Measurements from ENCODE around the gene CACFD1. TPM values are rescaled to one million over a fixed set of nuclear protein-coding genes. Genes with fewer than 3 reads are reported as not detected.

The CACFD1 gene
- total and polyA plus RNA-seq, 7 experiments from 2014 or later, result 0.56 to 4.7 (median 3.1) TPM

DNA sequence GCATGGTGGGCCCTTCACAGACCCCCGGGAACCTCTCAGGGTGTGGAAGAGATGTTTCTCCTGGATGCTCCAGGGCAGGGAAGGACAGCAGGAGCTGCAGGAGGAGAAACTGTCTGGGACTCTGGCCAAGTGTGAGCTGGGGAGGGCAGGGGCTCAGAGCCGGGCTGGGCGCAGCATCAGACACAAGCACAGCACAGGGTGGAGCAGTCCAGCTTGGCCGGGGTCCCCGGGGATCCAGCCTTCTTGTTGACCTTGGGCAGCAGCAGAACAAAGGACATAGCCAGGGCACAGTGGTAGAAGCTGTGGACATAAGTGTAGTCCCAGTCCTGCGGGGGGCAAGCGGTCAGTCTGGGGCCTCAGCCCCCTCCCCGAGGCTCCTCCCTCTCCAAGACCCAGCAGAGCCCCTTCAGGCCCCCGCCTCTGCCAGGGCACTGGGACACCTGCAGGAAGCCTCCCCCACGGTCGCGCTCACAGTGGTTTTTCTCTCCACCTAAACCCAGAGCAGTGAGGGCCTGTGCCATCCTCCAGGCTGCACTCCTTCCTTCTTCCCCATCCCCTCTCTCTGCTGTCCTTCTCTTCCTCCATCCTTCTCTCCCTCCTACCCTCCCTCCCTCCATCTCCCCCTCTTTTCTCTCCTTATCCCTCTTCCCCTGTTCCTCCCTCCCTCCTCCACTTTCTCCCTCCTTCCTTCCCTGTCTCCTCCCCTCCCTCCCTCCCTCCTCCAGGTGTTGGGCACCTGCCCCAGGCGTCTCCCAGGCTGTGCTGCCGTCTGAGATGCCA, 54.9 kb downstream of the CACFD1 start:
- ATAC-seq, result no peak
- Histone ChIP-seq H3K27me3 (ENCODE audit: control insufficient read depth in 2 of 2, insufficient read depth in 2 of 2, low read length in 2 of 2) (no peaks in the 10 kb centered on the region), H3K4me1 (ENCODE audit: control insufficient read depth in 2 of 2, insufficient read depth in 2 of 2, low read length in 2 of 2) (peaks cover 0 to 7% of the 10 kb centered on the region in 2 donors), H3K27ac (ENCODE audit: low read depth, low read length) (no peak overlapping the region), H3K36me3 (ENCODE audit: control insufficient read depth in 2 of 3, insufficient read depth in 3 of 3, low read length in 3 of 3) (no peaks in the 10 kb centered on the region), H3K9me3 (ENCODE audit: control insufficient read depth in 2 of 3, low read length in 3 of 3) (no peaks in the 10 kb centered on the region), H3K4me3 (ENCODE audit: low read length) (no peak overlapping the region)
- H3K4me1 Mint-ChIP-seq, result peaks cover 1 to 12% (median 7%) of the 10 kb centered on the region in 7 donors
- no peak overlapping the region for H3K27ac Mint-ChIP-seq
- H3K27me3 Mint-ChIP-seq, result peaks cover 0 to under 1% (median 0%) of the 10 kb centered on the region in 5 donors
- H3K36me3 Mint-ChIP-seq, result no peaks in the 10 kb centered on the region
- DNase-seq, result no peak
- no peaks in the 10 kb centered on the region for H3K9me3 Mint-ChIP-seq
- no peak overlapping the region for H3K4me3 Mint-ChIP-seq
- intact Hi-C loops (cut with micrococcal nuclease), result no loop called here
- POLR2A ChIA-PET, result no interaction called here
- CTCF ChIA-PET, result no interaction called here

DNA sequence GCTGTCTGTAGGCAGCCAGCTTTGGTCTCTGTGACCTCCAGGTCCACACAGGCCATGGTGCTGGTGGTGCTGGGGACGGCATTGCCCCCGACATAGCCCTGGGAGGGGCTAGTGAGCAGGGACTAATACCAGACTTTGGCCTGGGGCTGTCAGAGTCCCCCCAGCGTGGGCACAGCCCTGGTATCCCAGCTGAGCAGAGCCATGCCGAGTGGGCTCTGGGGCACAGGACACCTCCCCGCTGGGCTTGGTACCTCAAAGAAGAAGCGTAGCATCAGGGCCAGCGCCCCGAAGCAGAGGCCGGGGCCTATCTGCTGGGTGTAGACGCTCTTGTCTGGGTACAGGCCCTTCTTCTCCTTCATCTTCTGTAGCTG, 55.4 kb downstream of the CACFD1 start:
- Mint-ChIP-seq H3K27ac (no peak overlapping the region), H3K27me3 (no peaks in the 10 kb centered on the region), H3K4me3 (no peak overlapping the region), H3K36me3 (no peaks in the 10 kb centered on the region), H3K4me1 (peaks cover 0 to 7% (median 2%) of the 10 kb centered on the region in 7 donors), H3K9me3 (no peaks in the 10 kb centered on the region)
- Histone ChIP-seq H3K9me3 (ENCODE audit: control insufficient read depth in 2 of 3, low read length in 3 of 3) (no peaks in the 10 kb centered on the region), H3K4me1 (ENCODE audit: control insufficient read depth in 2 of 2, insufficient read depth in 2 of 2, low read length in 2 of 2) (peaks cover 0 to 1% of the 10 kb centered on the region in 2 donors), H3K27me3 (ENCODE audit: control insufficient read depth in 2 of 2, insufficient read depth in 2 of 2, low read length in 2 of 2) (no peaks in the 10 kb centered on the region), H3K4me3 (ENCODE audit: low read length) (no peak overlapping the region), H3K36me3 (ENCODE audit: control insufficient read depth in 2 of 3, insufficient read depth in 3 of 3, low read length in 3 of 3) (no peaks in the 10 kb centered on the region), H3K27ac (ENCODE audit: low read depth, low read length) (no peak overlapping the region)
- intact Hi-C loops (cut with micrococcal nuclease), result no loop called here
- DNase-seq (no peak), ATAC-seq (no peak)
- ChIA-PET POLR2A (interaction anchor here (0.6 kb wide), 1 partner anchor 1109 kb away, joined by 3 read pairs; no protein-coding TSS in a partner anchor), CTCF (no interaction called here)

DNA sequence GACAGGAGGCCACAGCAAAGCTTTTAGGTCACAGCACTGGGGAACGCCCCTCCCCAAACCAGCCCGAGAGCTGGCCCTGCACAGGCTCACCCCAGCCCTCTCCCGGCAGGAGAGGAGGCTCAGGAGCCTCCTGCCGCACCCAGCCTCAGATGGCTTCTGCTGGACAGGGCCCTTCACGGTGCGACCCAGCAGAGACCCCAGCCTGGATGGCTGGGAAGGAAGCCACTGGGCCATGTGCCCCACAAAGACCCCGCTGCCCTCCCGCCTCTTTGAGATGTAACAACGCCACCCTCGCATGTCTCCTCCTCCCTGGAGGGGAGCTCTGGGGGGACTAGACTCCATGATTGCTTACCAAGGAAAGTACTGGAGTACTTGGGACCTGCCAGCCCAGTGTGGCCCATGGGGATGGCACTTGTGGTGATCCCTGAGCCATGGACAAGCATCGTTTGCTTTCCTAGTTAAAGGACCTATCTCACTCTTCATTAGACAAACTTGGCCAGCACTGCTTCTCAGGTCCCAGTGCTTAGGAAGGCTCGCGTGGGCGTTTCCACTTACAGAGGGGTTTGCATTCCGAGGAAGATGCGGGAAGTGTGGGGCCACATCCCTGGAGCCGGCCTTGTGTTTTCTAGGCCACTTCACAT, 56.0 kb downstream of the CACFD1 start:
- intact Hi-C loops (cut with micrococcal nuclease), result no loop called here
- H3K27me3 Mint-ChIP-seq, result no peaks in the 10 kb centered on the region
- ATAC-seq (no peak), DNase-seq (no peak)
- Histone ChIP-seq H3K9me3 (ENCODE audit: control insufficient read depth in 2 of 3, low read length in 3 of 3) (no peaks in the 10 kb centered on the region), H3K27me3 (ENCODE audit: control insufficient read depth in 2 of 2, insufficient read depth in 2 of 2, low read length in 2 of 2) (no peaks in the 10 kb centered on the region), H3K4me1 (ENCODE audit: control insufficient read depth in 2 of 2, insufficient read depth in 2 of 2, low read length in 2 of 2) (no peaks in the 10 kb centered on the region), H3K27ac (ENCODE audit: low read depth, low read length) (no peak overlapping the region), H3K36me3 (ENCODE audit: control insufficient read depth in 2 of 3, insufficient read depth in 3 of 3, low read length in 3 of 3) (no peaks in the 10 kb centered on the region), H3K4me3 (ENCODE audit: low read length) (no peak overlapping the region)
- ChIA-PET CTCF (no interaction called here), POLR2A (interaction anchor here (0.6 kb wide), 1 partner anchor 1110 kb away, joined by 3 read pairs; no protein-coding TSS in a partner anchor)
- no peak overlapping the region for H3K4me3 Mint-ChIP-seq
- peaks cover 0 to 2% (median 1%) of the 10 kb centered on the region in 7 donors for H3K4me1 Mint-ChIP-seq
- H3K9me3 Mint-ChIP-seq, result no peaks in the 10 kb centered on the region
- H3K36me3 Mint-ChIP-seq, result no peaks in the 10 kb centered on the region
- H3K27ac Mint-ChIP-seq, result no peak overlapping the region

DNA sequence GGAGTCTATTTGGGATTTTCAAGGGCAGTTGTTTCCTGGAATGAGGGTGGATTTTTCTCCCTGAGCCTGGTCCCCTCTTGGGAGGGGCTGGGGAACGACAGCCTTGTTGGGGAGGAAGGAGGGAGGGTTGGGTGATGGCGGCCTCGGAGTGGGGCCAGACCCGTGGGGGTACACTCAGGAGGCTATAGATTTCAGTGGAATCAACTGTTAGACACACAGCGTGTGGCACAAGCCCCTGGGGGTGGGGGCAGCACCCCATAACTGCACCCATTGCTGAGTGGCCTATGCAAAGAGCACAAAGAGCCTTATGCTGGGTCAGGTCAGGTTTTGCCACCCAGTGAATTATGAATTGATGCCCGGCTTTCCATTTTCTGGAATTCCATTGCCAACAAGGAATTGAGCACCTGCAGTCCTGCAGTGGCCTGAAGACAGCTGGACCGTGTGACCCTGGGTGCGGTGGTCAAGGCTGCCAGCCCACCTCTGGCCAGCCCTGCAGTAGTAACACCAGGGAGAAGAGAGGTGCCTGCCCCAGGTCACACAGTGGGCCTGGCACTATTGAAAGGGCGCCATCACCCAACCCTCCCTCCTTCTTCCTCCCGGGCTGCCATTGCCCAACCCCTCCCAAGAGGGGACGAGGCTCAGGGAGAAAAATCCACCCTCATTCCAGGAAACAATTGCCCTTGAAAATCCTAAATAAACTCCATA, 56.6 kb downstream of the CACFD1 start:
- H3K36me3 Mint-ChIP-seq, result no peaks in the 10 kb centered on the region
- ChIA-PET CTCF (no interaction called here), POLR2A (no interaction called here)
- no peaks in the 10 kb centered on the region for H3K9me3 Mint-ChIP-seq
- Histone ChIP-seq H3K27ac (ENCODE audit: low read depth, low read length) (no peak overlapping the region), H3K27me3 (ENCODE audit: control insufficient read depth in 2 of 2, insufficient read depth in 2 of 2, low read length in 2 of 2) (no peaks in the 10 kb centered on the region), H3K4me1 (ENCODE audit: control insufficient read depth in 2 of 2, insufficient read depth in 2 of 2, low read length in 2 of 2) (no peaks in the 10 kb centered on the region), H3K4me3 (ENCODE audit: low read length) (no peak overlapping the region), H3K9me3 (ENCODE audit: control insufficient read depth in 2 of 3, low read length in 3 of 3) (no peaks in the 10 kb centered on the region), H3K36me3 (ENCODE audit: control insufficient read depth in 2 of 3, insufficient read depth in 3 of 3, low read length in 3 of 3) (no peaks in the 10 kb centered on the region)
- intact Hi-C loops (cut with micrococcal nuclease), result no loop called here
- ATAC-seq (no peak), DNase-seq (no peak)
- no peak overlapping the region for H3K27ac Mint-ChIP-seq
- H3K27me3 Mint-ChIP-seq, result no peaks in the 10 kb centered on the region
- peaks cover 0 to 2% (median 0%) of the 10 kb centered on the region in 7 donors for H3K4me1 Mint-ChIP-seq
- H3K4me3 Mint-ChIP-seq, result no peak overlapping the region

DNA sequence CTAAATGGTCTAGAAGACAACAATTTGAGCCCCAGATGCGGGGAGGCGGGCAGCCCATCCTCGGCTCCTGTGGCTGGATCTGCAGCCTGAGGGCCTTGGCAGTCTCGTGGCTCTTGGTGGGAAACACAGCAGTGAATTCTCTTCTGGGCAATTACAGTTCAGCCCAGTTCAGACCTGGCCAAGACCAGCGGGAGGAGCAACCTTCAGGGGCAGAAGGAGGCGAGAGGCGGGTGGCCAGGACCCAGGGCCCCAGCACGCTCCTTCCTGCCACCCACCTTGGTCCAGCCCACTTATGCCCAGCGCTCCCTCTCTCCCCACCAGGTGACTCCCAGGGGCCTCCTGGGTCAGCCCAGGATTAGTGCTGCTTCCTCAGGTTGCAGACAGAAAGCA, 57.2 kb downstream of the CACFD1 start:
- no peaks in the 10 kb centered on the region for H3K9me3 Mint-ChIP-seq
- H3K36me3 Mint-ChIP-seq, result no peaks in the 10 kb centered on the region
- H3K4me1 Mint-ChIP-seq, result peaks cover 0 to 2% (median 0%) of the 10 kb centered on the region in 7 donors
- ChIA-PET CTCF (no interaction called here), POLR2A (no interaction called here)
- H3K4me3 Mint-ChIP-seq, result no peak overlapping the region
- ATAC-seq (no peak), DNase-seq (no peak)
- no peak overlapping the region for H3K27ac Mint-ChIP-seq
- H3K27me3 Mint-ChIP-seq, result no peaks in the 10 kb centered on the region
- Histone ChIP-seq H3K9me3 (ENCODE audit: control insufficient read depth in 2 of 3, low read length in 3 of 3) (no peaks in the 10 kb centered on the region), H3K4me3 (ENCODE audit: low read length) (no peak overlapping the region), H3K27me3 (ENCODE audit: control insufficient read depth in 2 of 2, insufficient read depth in 2 of 2, low read length in 2 of 2) (no peaks in the 10 kb centered on the region), H3K4me1 (ENCODE audit: control insufficient read depth in 2 of 2, insufficient read depth in 2 of 2, low read length in 2 of 2) (no peaks in the 10 kb centered on the region), H3K27ac (ENCODE audit: low read depth, low read length) (no peak overlapping the region), H3K36me3 (ENCODE audit: control insufficient read depth in 2 of 3, insufficient read depth in 3 of 3, low read length in 3 of 3) (no peaks in the 10 kb centered on the region)
- intact Hi-C loops (cut with micrococcal nuclease), result no loop called here

DNA sequence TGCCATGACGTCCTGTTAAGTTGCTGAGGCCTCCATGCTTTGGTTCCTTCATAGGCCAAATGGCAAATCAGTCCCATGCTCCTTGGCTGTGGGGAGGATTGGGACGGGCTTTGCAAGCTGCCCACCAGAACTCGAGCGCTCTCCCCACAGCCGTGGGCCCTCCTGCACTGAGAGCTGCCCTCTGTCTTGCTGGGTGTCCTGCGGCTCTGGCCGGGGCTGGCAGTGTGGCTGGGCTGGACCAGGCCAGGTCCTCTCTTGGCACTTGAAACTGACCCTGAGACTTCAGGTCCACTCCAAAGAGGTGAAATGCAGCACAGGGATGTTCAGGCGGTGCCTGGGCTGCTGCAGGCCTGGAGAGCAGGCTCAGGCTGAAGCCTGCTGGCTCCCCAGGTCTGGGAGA, 57.9 kb downstream of the CACFD1 start:
- intact Hi-C loops (cut with micrococcal nuclease), result no loop called here
- H3K36me3 Mint-ChIP-seq, result no peaks in the 10 kb centered on the region
- no peak for ATAC-seq
- no peak overlapping the region for H3K27ac ChIP-seq (ENCODE audit: low read depth, low read length)
- H3K27me3 ChIP-seq (ENCODE audit: control insufficient read depth in 2 of 2, insufficient read depth in 2 of 2, low read length in 2 of 2), result no peaks in the 10 kb centered on the region
- H3K9me3 ChIP-seq (ENCODE audit: control insufficient read depth in 2 of 3, low read length in 3 of 3), result no peaks in the 10 kb centered on the region
- H3K4me1 Mint-ChIP-seq, result peaks cover 0 to 4% (median 0%) of the 10 kb centered on the region in 7 donors
- H3K27me3 Mint-ChIP-seq, result no peaks in the 10 kb centered on the region
- no peaks in the 10 kb centered on the region for H3K4me1 ChIP-seq (ENCODE audit: control insufficient read depth in 2 of 2, insufficient read depth in 2 of 2, low read length in 2 of 2)
- H3K4me3 ChIP-seq (ENCODE audit: low read length), result no peak overlapping the region
- no peak for DNase-seq
- ChIA-PET CTCF (no interaction called here), POLR2A (no interaction called here)
- no peaks in the 10 kb centered on the region for H3K9me3 Mint-ChIP-seq
- H3K27ac Mint-ChIP-seq, result no peak overlapping the region
- no peak overlapping the region for H3K4me3 Mint-ChIP-seq
- no peaks in the 10 kb centered on the region for H3K36me3 ChIP-seq (ENCODE audit: control insufficient read depth in 2 of 3, insufficient read depth in 3 of 3, low read length in 3 of 3)
